Measurements from ENCODE around the gene STRBP.

STRBP gene

DNA sequence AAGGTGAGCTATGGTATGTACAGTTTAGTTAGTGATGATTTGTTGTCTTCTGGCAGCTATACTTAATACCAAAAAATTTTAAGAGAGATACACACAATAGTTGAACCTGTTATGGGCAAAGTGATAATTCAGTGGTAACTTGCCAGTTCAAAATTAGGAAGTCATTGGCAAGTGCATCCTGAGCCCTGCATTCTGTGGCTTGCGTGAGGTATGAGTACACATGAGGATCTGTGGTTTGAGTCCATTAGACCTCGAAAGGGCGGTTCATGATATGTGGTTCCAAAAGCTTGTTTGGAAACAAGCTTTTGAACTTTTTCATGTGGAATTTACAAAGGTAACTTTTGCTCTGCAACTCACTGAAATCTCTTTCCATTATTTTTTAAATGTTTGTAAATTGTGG is 187.9 kb downstream of the STRBP start:
- H3K4me2 ChIP-seq (ENCODE audit: low read length) = no peak overlapping the region
- no peaks in the 10 kb centered on the region for H4K20me1 ChIP-seq (ENCODE audit: control insufficient read depth, insufficient read depth, low read depth, low read length)
- peaks cover 7% of the 10 kb centered on the region for H3F3A ChIP-seq (ENCODE audit: control insufficient read depth, insufficient read depth)
- peaks cover 43% of the 10 kb centered on the region for H3K36me3 ChIP-seq (ENCODE audit: control insufficient read depth, low read length)
- H3K9me2 ChIP-seq (replicated peaks; ENCODE audit: control insufficient read depth, low read length) = no peaks in the 10 kb centered on the region
- TF ChIP-seq, protein P1, sequence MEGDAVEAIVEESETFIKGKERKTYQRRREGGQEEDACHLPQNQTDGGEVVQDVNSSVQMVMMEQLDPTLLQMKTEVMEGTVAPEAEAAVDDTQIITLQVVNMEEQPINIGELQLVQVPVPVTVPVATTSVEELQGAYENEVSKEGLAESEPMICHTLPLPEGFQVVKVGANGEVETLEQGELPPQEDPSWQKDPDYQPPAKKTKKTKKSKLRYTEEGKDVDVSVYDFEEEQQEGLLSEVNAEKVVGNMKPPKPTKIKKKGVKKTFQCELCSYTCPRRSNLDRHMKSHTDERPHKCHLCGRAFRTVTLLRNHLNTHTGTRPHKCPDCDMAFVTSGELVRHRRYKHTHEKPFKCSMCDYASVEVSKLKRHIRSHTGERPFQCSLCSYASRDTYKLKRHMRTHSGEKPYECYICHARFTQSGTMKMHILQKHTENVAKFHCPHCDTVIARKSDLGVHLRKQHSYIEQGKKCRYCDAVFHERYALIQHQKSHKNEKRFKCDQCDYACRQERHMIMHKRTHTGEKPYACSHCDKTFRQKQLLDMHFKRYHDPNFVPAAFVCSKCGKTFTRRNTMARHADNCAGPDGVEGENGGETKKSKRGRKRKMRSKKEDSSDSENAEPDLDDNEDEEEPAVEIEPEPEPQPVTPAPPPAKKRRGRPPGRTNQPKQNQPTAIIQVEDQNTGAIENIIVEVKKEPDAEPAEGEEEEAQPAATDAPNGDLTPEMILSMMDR (IDR thresholded peaks at IDR 0.05; ENCODE audit: low read depth, low read length, poor library complexity, severe bottlenecking) = no peak
- no peak for TF ChIP-seq EZH2phosphoT487 (IDR thresholded peaks at IDR 0.05; ENCODE audit: borderline replicate concordance, low read length)
- H3K4me3 ChIP-seq (ENCODE audit: low read length) = no peak overlapping the region
- H3K9me3 ChIP-seq (ENCODE audit: control insufficient read depth, insufficient read depth, low read length) = no peaks in the 10 kb centered on the region
- no peaks in the 10 kb centered on the region for H3K79me2 ChIP-seq (ENCODE audit: control insufficient read depth, low read length)
- H3K4me1 ChIP-seq (ENCODE audit: control insufficient read depth, low read length) = peaks cover 34% of the 10 kb centered on the region
- H3K27me3 ChIP-seq (ENCODE audit: control insufficient read depth, low read length) = no peaks in the 10 kb centered on the region
- H3K27ac ChIP-seq (ENCODE audit: low read depth, low read length) = no peak overlapping the region

DNA sequence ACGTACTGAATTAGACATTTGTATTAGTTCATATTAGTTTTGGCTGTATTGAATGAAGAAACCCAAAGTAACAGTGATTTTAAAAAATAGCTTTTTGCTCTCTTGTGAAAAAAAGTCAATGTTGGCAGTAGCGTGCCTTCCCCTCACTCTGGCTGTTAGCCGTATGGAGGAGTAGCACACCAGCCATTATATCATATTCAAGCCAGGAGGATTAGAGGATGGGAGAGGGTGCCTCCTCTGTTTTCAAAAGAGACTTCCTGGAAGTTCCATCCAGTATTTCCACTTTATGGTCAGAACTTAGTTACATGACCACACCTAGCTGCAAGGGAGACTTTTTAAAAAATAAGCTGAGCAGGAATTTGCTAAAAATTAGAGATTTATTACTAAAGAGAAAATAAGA is 193.8 kb downstream of the STRBP start:
- H3K4me1 ChIP-seq (ENCODE audit: control insufficient read depth, low read length) = peaks cover 22% of the 10 kb centered on the region
- no peaks in the 10 kb centered on the region for H4K20me1 ChIP-seq (ENCODE audit: control insufficient read depth, insufficient read depth, low read depth, low read length)
- H3F3A ChIP-seq (ENCODE audit: control insufficient read depth, insufficient read depth) = peaks cover 11% of the 10 kb centered on the region; the same call in 1 of the 2 replicates
- no peaks in the 10 kb centered on the region for H3K9me3 ChIP-seq (ENCODE audit: control insufficient read depth, insufficient read depth, low read length)
- H3K4me2 ChIP-seq (ENCODE audit: low read length) = no peak overlapping the region
- no peak overlapping the region for H3K27ac ChIP-seq (ENCODE audit: low read depth, low read length)
- H3K36me3 ChIP-seq (ENCODE audit: control insufficient read depth, low read length) = peaks cover 53% of the 10 kb centered on the region
- H3K4me3 ChIP-seq (ENCODE audit: low read length) = no peak overlapping the region
- H3K9me2 ChIP-seq (replicated peaks; ENCODE audit: control insufficient read depth, low read length) = no peaks in the 10 kb centered on the region
- TF ChIP-seq, protein P1 (IDR thresholded peaks at IDR 0.05; ENCODE audit: low read depth, low read length, poor library complexity, severe bottlenecking) = no peak
- no peak for TF ChIP-seq EZH2phosphoT487 (IDR thresholded peaks at IDR 0.05; ENCODE audit: borderline replicate concordance, low read length)
- no peaks in the 10 kb centered on the region for H3K79me2 ChIP-seq (ENCODE audit: control insufficient read depth, low read length)
- H3K27me3 ChIP-seq (ENCODE audit: control insufficient read depth, low read length) = no peaks in the 10 kb centered on the region

GRCh38 chr9:123073991-123074422 is 194.4 kb downstream of the STRBP start:
- no peak overlapping the region for H3K27ac ChIP-seq (ENCODE audit: low read depth, low read length)
- H3K9me3 ChIP-seq (ENCODE audit: control insufficient read depth, insufficient read depth, low read length) = no peaks in the 10 kb centered on the region
- H3K4me3 ChIP-seq (ENCODE audit: low read length) = no peak overlapping the region
- H3K9me2 ChIP-seq (replicated peaks; ENCODE audit: control insufficient read depth, low read length) = no peaks in the 10 kb centered on the region
- no peaks in the 10 kb centered on the region for H3K27me3 ChIP-seq (ENCODE audit: control insufficient read depth, low read length)
- H3F3A ChIP-seq (ENCODE audit: control insufficient read depth, insufficient read depth) = peaks cover 11% of the 10 kb centered on the region; the same call in 1 of the 2 replicates
- no peaks in the 10 kb centered on the region for H3K79me2 ChIP-seq (ENCODE audit: control insufficient read depth, low read length)
- no peaks in the 10 kb centered on the region for H4K20me1 ChIP-seq (ENCODE audit: control insufficient read depth, insufficient read depth, low read depth, low read length)
- H3K36me3 ChIP-seq (ENCODE audit: control insufficient read depth, low read length) = peaks cover 52% of the 10 kb centered on the region
- no peak overlapping the region for H3K4me2 ChIP-seq (ENCODE audit: low read length)
- H3K4me1 ChIP-seq (ENCODE audit: control insufficient read depth, low read length) = peaks cover 22% of the 10 kb centered on the region
- TF ChIP-seq, protein P1 (IDR thresholded peaks at IDR 0.05; ENCODE audit: low read depth, low read length, poor library complexity, severe bottlenecking) = no peak
- TF ChIP-seq EZH2phosphoT487 (IDR thresholded peaks at IDR 0.05; ENCODE audit: borderline replicate concordance, low read length) = no peak

Data from DOHH2 (cell line).